Calu3 (cell line): ENCODE data around the gene CCL27. TPM values are rescaled to one million over a fixed set of nuclear protein-coding genes. Genes with fewer than 3 reads are reported as not detected.

Experiments used
- BruUV-seq: library from RNA; stranded (reverse); fragments of 400-500 nt; replicated peaks from 2 replicates; lab custom pipeline; 2021; lab: Mats Ljungman, UMichigan
- CTCF ChIA-PET: fragments of 300-600 bp; sonication (Branson Sonifier 250); formaldehyde crosslinking; loops from one replicate; lab custom pipeline; 2022; ENCODE audit warnings: antibody characterized with exemption; lab: Charles Lee
- DNase-seq: peaks from one replicate; pipeline ENCODE4 v3.0.0; 2022
- H3K27ac Mint-ChIP-seq: one replicate; pipeline ENCODE4 v1.8.0; 2022; ENCODE audit warnings: mixed read lengths; ENCODE audit not compliant: unreplicated experiment
- H3K27me3 Mint-ChIP-seq: one replicate; pipeline ENCODE4 v1.8.0; 2022; ENCODE audit warnings: mixed read lengths; ENCODE audit not compliant: unreplicated experiment
- H3K36me3 Mint-ChIP-seq: one replicate; pipeline ENCODE4 v1.8.0; 2022; ENCODE audit warnings: mild to moderate bottlenecking, moderate library complexity, mixed read lengths; ENCODE audit not compliant: insufficient read depth, unreplicated experiment
- H3K4me1 Mint-ChIP-seq: one replicate; pipeline ENCODE4 v1.8.0; 2022; ENCODE audit warnings: mild to moderate bottlenecking, low read depth, mixed read lengths; ENCODE audit not compliant: unreplicated experiment
- H3K4me3 Mint-ChIP-seq: one replicate; pipeline ENCODE4 v1.8.0; 2022; ENCODE audit warnings: mild to moderate bottlenecking, low read depth, moderate library complexity, mixed read lengths; ENCODE audit not compliant: unreplicated experiment
- H3K9me3 Mint-ChIP-seq: one replicate; pipeline ENCODE4 v1.8.0; 2022; ENCODE audit warnings: low read depth, mixed read lengths; ENCODE audit not compliant: unreplicated experiment
- CTCF ChIP-seq: fragments of 200-600 bp; IDR thresholded peaks from one replicate; pipeline ENCODE4 v1.8.0; 2022; ENCODE audit warnings: antibody characterized with exemption; ENCODE audit not compliant: unreplicated experiment
- intact Hi-C: fragments of 100-400 bp; cut with micrococcal nuclease; formaldehyde crosslinking; loops from one replicate; pipeline ENCODE4 v1.10.0; 2022; ENCODE audit not compliant: unreplicated experiment
- total RNA-seq: library from RNA; stranded (reverse); gene quantifications from 2 replicates; pipeline ENCODE4 v1.2.3, GENCODE V29; 2022

Gene CCL27
- total RNA-seq, 1 experiment from 2014 or later: not detected

GRCh38 chr9:34707130-34707529 is 44.7 kb upstream of the CCL27 start:
- H3K4me1 Mint-ChIP-seq: no peaks in the 10 kb centered on the region
- DNase-seq: no peak
- CTCF ChIA-PET: no interaction called here
- intact Hi-C loops: no loop called here
- H3K27ac Mint-ChIP-seq: no peak overlapping the region
- no peak for TF ChIP-seq CTCF
- no peak overlapping the region for H3K4me3 Mint-ChIP-seq
- H3K27me3 Mint-ChIP-seq: peaks cover 29% of the 10 kb centered on the region
- no peaks in the 10 kb centered on the region for H3K9me3 Mint-ChIP-seq
- no TSS peak for BruUV-seq
- peaks cover 2% of the 10 kb centered on the region for H3K36me3 Mint-ChIP-seq

DNA sequence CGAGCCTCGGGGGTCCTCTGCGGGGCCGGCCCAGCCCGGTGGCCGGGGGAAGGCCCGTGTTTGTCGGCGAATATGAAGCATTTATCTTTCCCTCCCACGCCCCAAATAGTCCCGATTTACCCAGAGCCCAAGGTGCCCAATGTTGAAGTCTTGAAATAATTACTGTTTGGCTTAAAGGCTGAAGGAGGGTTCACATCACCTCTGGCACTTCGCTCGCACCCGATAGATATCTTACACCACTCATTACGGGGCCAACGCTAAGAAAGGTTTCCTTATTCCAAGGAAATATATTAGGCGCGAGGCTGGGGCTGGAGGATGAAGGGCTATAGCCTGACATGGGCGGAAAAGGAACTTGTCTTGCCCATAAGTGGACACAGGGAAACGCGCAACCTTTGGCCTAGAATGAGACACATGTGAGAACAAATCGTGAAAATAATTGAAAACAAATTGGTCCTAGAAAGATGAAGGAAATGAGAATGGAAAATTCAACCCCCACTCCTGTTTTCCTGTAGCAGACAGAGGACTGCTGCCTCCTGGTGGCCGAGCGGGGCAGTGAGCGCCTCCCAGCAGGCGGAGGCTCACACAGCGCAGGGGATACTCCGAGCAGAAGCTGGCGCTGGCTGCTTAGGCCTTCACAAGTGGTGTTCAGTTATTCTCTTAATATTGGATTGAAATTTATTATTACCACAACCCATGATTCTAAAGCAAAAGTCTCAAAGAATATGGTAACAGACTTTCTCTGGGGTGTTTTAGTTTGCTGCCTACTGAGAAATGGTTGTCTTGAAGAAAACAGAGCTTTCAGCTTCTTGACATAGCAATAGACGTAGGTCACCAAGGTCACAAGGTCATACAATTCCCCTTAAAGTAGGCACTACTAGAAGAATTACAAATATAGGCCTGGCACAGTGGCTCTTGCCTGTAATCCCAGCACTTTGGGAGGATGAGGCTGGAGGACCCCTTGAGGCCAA is 39.6 kb upstream of the CCL27 start:
- H3K4me1 Mint-ChIP-seq: no peaks in the 10 kb centered on the region
- DNase-seq: peak; percentile 82
- peak; percentile 68 for TF ChIP-seq CTCF

GRCh38 chr9:34701023-34701768 is 38.7 kb upstream of the CCL27 start:
- DNase-seq: peak; percentile 72
- peaks cover 26% of the 10 kb centered on the region for H3K27me3 Mint-ChIP-seq
- H3K9me3 Mint-ChIP-seq: no peaks in the 10 kb centered on the region
- no peaks in the 10 kb centered on the region for H3K4me1 Mint-ChIP-seq
- intact Hi-C loops: no loop called here
- BruUV-seq: no TSS peak
- TF ChIP-seq CTCF: peak; percentile 74
- no peak overlapping the region for H3K27ac Mint-ChIP-seq
- H3K36me3 Mint-ChIP-seq: peaks cover 6% of the 10 kb centered on the region
- CTCF ChIA-PET: interaction anchor here (1.0 kb wide), 1 partner anchor 55 kb away, joined by 3 read pairs; the partner anchor contains the start of gene GALT
- H3K4me3 Mint-ChIP-seq: peak overlapping the region; percentile 59

More for the DNA sequence above, 39.6 kb upstream of the CCL27 start:
- intact Hi-C loops: no loop called here
- Mint-ChIP-seq H3K9me3 (no peaks in the 10 kb centered on the region), H3K27ac (no peak overlapping the region), H3K36me3 (peaks cover 6% of the 10 kb centered on the region), H3K4me3 (peak overlapping the region; percentile 59), H3K27me3 (peaks cover 29% of the 10 kb centered on the region)
- CTCF ChIA-PET: interaction anchor here (0.7 to 1.0 kb wide), 4 partner anchors 27 to 56 kb away, joined by 3 read pairs; partner anchors contain the start of gene GALT
- BruUV-seq: no TSS peak

- Mint-ChIP-seq H3K36me3 (no peaks in the 10 kb centered on the region), H3K4me3 (no peak overlapping the region), H3K9me3 (no peaks in the 10 kb centered on the region), H3K27ac (no peak overlapping the region), H3K4me1 (no peaks in the 10 kb centered on the region), H3K27me3 (peaks cover 66% of the 10 kb centered on the region)
- TF ChIP-seq CTCF: no peak
- CTCF ChIA-PET: no interaction called here
- no peak for DNase-seq
- intact Hi-C loops: no loop called here
- BruUV-seq: no TSS peak
These were observed 32.4 kb upstream of the CCL27 start for GRCh38 chr9:34694811-34695210.
